Stomach (tissue), 9 donors: ENCODE data around the gene ATP6V0B. TPM values are rescaled to one million over a fixed set of nuclear protein-coding genes. Genes with fewer than 3 reads are reported as not detected.

Experiments
- DNase-seq, 2 donors: peaks; one replicate each; pipeline versions ENCODE4 v3.0.0 to v3.0.0-alpha.2; 2013 to 2019
- H3K27ac ChIP-seq, 5 donors: fragments of 200-600 bp in 4 of 5; sonication (generic) in 4 of 5; one replicate each; pipeline ENCODE4 v1.5.1; 2013 to 2019; ENCODE audit warnings: mild to moderate bottlenecking in 1 of 5, moderate library complexity in 1 of 5
- H3K27me3 ChIP-seq, 3 donors: fragments of 200-600 bp; sonication (generic); one replicate each; pipeline ENCODE4 v1.5.1; 2017 to 2019; ENCODE audit warnings: mixed run types in 1 of 3
- H3K36me3 ChIP-seq, 4 donors: fragments of 200-600 bp; sonication (generic); 1 replicate in 3 of 4; 2 replicates in 1 of 4; pipeline ENCODE4 v1.5.1; 2016 to 2019
- H3K4me1 ChIP-seq, 4 donors: fragments of 200-600 bp; sonication (generic); one replicate each; pipeline ENCODE4 v1.5.1; 2016 to 2019
- H3K4me3 ChIP-seq, 4 donors: fragments of 200-600 bp; sonication (generic) in 3 of 4; one replicate each; pipeline ENCODE4 v1.5.1; 2016 to 2019; ENCODE audit warnings: mild to moderate bottlenecking in 1 of 4
- H3K9me3 ChIP-seq, 4 donors: fragments of 200-600 bp; sonication (generic); one replicate each; pipeline ENCODE4 v1.5.1; 2016 to 2019
- EP300 ChIP-seq: sonication (generic); formaldehyde crosslinking; IDR thresholded peaks from one replicate; pipeline ENCODE4 v1.6.1; 2017; ENCODE audit warnings: antibody characterized with exemption
- POLR2A ChIP-seq, 4 donors: fragments of 450-650 bp; IDR thresholded peaks; one replicate each; pipeline ENCODE4 v1.6.1; 2016; ENCODE audit warnings: antibody characterized with exemption in 4 of 4, control low read depth in 2 of 4, mild to moderate bottlenecking in 1 of 4, moderate library complexity in 1 of 4
- POLR2AphosphoS5 ChIP-seq, 3 donors: sonication (generic); formaldehyde crosslinking; IDR thresholded peaks; one replicate each; pipeline ENCODE4 v1.6.1; 2016; ENCODE audit warnings: antibody characterized with exemption in 3 of 3
- WGBS, 5 donors: extraction: QIAGEN DNeasy Blood & Tissue Kit in 3 of 5; methylation state at CpG; one replicate each; pipeline versions ENCODE4 v1.1.5 to v1.1.7; 2013 to 2018; 5-methylcytosine and 5-hydroxymethylcytosine counted together
- intact Hi-C: fragments of 100-400 bp; cut with DNase I; formaldehyde crosslinking; loops from one replicate; pipeline ENCODE4 v1.15.1; 2023; ENCODE audit warnings: low total_unique reads
- polyA plus RNA-seq, 3 donors: library from polyadenylated mRNA; stranded (reverse); fragments of 200-250 nt; gene quantifications; one replicate each; pipeline ENCODE4 v1.2.3, GENCODE V29; 2013
- total RNA-seq, 5 donors: library from RNA; depleted of rRNA; stranded (reverse); fragments of >200 nt; gene quantifications; one replicate each; pipeline versions ENCODE4 v1.1.0 to v1.2.3, GENCODE V29; 2014 to 2016
- TF ChIP-seq, protein P1 (sequence below), 7 experiments: fragments of 450-650 bp in 4 of 7; fragments of 200-600 bp in 3 of 7; sonication (generic) in 3 of 7; IDR thresholded peaks; one replicate each; pipeline ENCODE4 v1.5.1; 2016 to 2019; ENCODE audit warnings: antibody characterized with exemption in 7 of 7, control low read depth in 2 of 7, mild to moderate bottlenecking in 1 of 7
- donor health status: healthy with polysubstance abuse.
- donor health status: Bipolar disorder and iron deficiency.
- donor health status: healthy.

The ATP6V0B gene
- total and polyA plus RNA-seq, 8 donors, result 32.1 to 188 (median 94.7) TPM

DNA sequence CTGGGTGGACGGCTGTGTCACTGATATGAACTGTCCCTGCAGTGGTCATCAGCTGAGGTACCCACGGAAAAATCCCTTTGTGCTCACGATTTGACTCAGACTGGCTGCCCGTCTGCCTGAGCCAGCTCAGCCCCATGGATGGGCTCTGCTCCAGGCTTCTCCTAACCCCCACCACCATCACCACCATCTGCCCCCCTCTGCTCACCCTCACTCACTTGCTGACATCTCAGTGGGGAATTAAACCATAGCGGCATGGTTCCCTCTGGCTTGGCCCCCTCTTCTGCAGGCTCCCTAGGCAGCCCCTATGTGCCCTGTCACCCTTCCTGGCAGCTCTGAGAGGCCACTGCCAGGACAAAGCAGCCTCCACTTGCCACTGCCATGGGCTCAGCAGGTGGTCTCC, 39.2 kb downstream of the ATP6V0B start:
- intact Hi-C loops, result no loop called here
- H3K36me3 ChIP-seq, result peaks cover 0 to 21% (median 3%) of the 10 kb centered on the region in 4 donors
- H3K27me3 ChIP-seq, result no peaks in the 10 kb centered on the region
- TF ChIP-seq EP300 (no peak), POLR2A (IDR thresholded peaks at IDR 0.05) (no peak), POLR2AphosphoS5 (IDR thresholded peaks at IDR 0.05) (no peak)
- TF ChIP-seq, protein P1, sequence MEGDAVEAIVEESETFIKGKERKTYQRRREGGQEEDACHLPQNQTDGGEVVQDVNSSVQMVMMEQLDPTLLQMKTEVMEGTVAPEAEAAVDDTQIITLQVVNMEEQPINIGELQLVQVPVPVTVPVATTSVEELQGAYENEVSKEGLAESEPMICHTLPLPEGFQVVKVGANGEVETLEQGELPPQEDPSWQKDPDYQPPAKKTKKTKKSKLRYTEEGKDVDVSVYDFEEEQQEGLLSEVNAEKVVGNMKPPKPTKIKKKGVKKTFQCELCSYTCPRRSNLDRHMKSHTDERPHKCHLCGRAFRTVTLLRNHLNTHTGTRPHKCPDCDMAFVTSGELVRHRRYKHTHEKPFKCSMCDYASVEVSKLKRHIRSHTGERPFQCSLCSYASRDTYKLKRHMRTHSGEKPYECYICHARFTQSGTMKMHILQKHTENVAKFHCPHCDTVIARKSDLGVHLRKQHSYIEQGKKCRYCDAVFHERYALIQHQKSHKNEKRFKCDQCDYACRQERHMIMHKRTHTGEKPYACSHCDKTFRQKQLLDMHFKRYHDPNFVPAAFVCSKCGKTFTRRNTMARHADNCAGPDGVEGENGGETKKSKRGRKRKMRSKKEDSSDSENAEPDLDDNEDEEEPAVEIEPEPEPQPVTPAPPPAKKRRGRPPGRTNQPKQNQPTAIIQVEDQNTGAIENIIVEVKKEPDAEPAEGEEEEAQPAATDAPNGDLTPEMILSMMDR (IDR thresholded peaks at IDR 0.05), result no peak
- H3K4me1 ChIP-seq, result peaks cover 0 to 4% (median 0%) of the 10 kb centered on the region in 4 donors
- no peak overlapping the region for H3K4me3 ChIP-seq
- H3K27ac ChIP-seq, result no peak overlapping the region
- 72 to 86% (median 79%) methylated on average over 4 to 5 of the region's 5 CpGs for WGBS, 5 donors
- H3K9me3 ChIP-seq, result no peaks in the 10 kb centered on the region
- no peak for DNase-seq

DNA sequence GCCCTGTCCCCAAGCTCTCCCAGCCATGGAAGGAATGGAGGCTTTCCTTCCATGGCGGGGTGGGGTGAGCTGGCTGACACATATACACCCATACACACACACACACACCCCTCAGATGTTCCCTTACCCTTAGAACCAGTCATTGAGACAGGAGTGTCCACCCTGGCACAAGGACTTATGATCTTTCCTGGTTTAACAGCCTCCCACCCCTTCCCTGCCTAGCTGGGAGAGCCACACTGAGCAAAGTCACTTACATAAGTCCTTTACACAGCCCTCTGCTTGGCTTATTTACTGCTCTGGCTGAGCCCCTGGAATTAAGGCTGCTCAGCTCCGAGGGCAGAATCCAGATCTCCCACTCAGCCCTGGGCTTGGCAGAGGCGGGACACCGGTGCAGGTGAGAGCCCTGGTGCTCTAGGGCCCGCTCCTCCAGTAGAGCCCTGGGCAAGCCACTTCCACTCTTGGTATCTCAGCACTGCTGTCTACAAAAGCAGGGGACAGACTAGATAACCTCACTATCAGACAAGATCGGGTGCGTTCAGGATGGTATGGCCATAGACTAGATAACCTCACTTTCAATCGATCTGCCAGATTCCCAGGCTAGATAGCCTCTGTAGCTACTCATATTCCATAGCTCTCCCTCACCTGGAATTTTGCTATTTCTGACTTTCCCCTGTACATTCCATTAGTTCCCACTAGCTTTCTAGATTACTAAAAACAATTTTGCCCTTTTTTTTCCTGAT, 39.8 kb downstream of the ATP6V0B start:
- H3K4me1 ChIP-seq, result peaks cover 0 to 4% (median 0%) of the 10 kb centered on the region in 4 donors
- no peaks in the 10 kb centered on the region for H3K27me3 ChIP-seq
- intact Hi-C loops, result no loop called here
- WGBS, 5 donors, result 65 to 70% (median 66%) methylated on average over 6 to 8 of the region's 8 CpGs
- H3K27ac ChIP-seq, result no peak overlapping the region
- no peak overlapping the region for H3K4me3 ChIP-seq
- peaks cover 0 to 17% (median 2%) of the 10 kb centered on the region in 4 donors for H3K36me3 ChIP-seq
- TF ChIP-seq EP300, result no peak
- no peak for TF ChIP-seq POLR2AphosphoS5 (IDR thresholded peaks at IDR 0.05)
- TF ChIP-seq, protein P1 (IDR thresholded peaks at IDR 0.05), result no peak
- TF ChIP-seq POLR2A (IDR thresholded peaks at IDR 0.05), result no peak
- no peak for DNase-seq
- H3K9me3 ChIP-seq, result no peaks in the 10 kb centered on the region

DNA sequence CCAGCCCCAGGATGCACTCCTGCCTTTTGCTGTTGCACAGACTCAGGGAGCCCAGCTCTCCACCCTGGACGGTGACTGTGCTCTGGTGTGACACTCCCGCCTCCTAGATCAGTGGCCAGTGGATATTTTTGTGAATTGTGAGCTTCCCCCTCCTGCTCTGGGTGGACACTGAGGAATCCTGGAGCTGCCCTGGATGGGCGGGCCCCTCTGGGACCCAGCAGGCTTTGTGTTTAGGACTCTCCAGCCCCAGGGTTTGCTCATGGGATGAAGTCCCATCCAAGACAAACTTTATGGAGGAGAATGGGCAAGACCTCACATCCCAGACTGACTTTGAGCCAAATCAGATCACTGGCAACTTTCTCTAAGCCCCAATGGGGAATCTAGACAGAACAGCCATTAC, 40.4 kb downstream of the ATP6V0B start:
- no peaks in the 10 kb centered on the region for H3K9me3 ChIP-seq
- no peaks in the 10 kb centered on the region for H3K27me3 ChIP-seq
- DNase-seq, result no peak
- TF ChIP-seq POLR2A (IDR thresholded peaks at IDR 0.05), result no peak
- no peak for TF ChIP-seq EP300
- TF ChIP-seq, protein P1 (IDR thresholded peaks at IDR 0.05), result no peak
- H3K4me3 ChIP-seq, result no peak overlapping the region
- intact Hi-C loops, result no loop called here
- no peak overlapping the region for H3K27ac ChIP-seq
- WGBS, 5 donors, result 59 to 76% (median 70%) methylated on average over 3 of the region's 3 CpGs
- H3K4me1 ChIP-seq, result peaks cover 0 to 4% (median 0%) of the 10 kb centered on the region in 4 donors
- peaks cover 0 to 16% (median 3%) of the 10 kb centered on the region in 4 donors for H3K36me3 ChIP-seq

DNA sequence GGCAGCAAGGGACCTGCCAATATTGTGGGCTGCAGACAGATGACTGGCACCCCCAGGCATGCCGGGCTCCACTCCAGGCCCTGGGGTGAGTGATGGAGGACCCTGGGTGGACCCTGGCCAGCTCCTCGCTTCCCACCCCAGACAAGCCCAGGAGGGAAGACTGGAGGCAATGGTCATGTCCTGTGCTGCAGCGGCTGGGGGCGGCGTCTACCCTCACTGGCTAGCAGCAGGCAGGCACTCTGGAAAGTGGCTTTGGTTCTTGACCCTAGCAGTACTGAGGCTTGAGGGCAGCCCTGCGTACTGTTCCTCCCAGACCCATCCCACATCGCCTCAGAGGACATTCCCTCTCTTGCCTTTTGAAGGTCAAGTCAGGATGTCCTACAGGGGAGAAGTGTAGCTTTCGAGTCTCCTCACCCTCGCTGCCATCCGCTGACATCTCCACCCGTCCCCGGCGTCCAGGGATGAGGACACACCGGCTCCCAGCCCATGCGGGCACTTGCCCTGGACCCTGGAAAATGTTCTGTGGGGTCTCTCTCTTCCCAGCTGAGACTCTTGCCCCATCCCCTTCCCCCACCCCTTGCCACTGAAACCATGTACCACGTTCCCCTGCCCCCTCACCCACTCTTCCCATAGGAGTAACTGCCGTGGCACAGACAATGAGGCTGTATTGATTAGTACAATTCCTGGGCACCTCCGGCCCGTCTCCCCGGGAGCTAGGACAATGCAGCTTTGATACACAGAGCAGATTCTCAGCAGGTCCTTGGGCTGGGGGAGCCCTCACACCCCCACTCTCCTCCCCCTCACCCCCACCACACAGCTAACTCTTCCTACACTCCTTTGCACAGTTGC, 41.5 kb downstream of the ATP6V0B start:
- Histone ChIP-seq H3K9me3 (no peaks in the 10 kb centered on the region), H3K4me3 (no peak overlapping the region), H3K27ac (no peak overlapping the region), H3K36me3 (peaks cover 0 to 20% (median 7%) of the 10 kb centered on the region in 4 donors), H3K27me3 (no peaks in the 10 kb centered on the region), H3K4me1 (peaks cover 0 to 4% (median 0%) of the 10 kb centered on the region in 4 donors)
- 86 to 91% (median 87%) methylated on average over 18 to 20 of the region's 20 CpGs for WGBS, 5 donors
- no peak for DNase-seq
- intact Hi-C loops, result no loop called here
- TF ChIP-seq EP300 (no peak), POLR2A (IDR thresholded peaks at IDR 0.05) (no peak), POLR2AphosphoS5 (IDR thresholded peaks at IDR 0.05) (no peak)
- TF ChIP-seq, protein P1 (IDR thresholded peaks at IDR 0.05), result no peak
